Activated naive CD4-positive, alpha-beta T cell treated with anti-CD3 and anti-CD28 coated beads, Interleukin-2, amount 50 U/mL, for 16 hours (primary cell): Measurements from ENCODE around the gene CGB1.
"Not testable (repeated sequence)": the region's sequence is repeated elsewhere in the genome, so short reads cannot be mapped to it uniquely, and the experiment has no call there.

Experiments used
- DNase-seq: peaks from one replicate; pipeline ENCODE4 v3.0.0-alpha.2; 2020

The CGB1 gene

GRCh38 chr19:49020931-49021895 is 15.5 kb downstream of the CGB1 start:
- no peak for DNase-seq

GRCh38 chr19:49020342-49020741 is 16.4 kb downstream of the CGB1 start:
- no peak for DNase-seq

GRCh38 chr19:49019242-49019932 is 17.3 kb downstream of the CGB1 start:
- peak; percentile 64 for DNase-seq

- DNase-seq: not testable (repeated sequence)
These were observed 18.1 kb downstream of the CGB1 start for GRCh38 chr19:49018388-49019241.

GRCh38 chr19:49017666-49018351 is 18.9 kb downstream of the CGB1 start:
- DNase-seq: peak; percentile 68

- no peak for DNase-seq
These were observed 19.5 kb downstream of the CGB1 start, which contains the start of gene LHB for GRCh38 chr19:49017041-49017665. LHB (minus strand) TSS chr19:49017091; CDS start chr19:49017081, 10 bp downstream.

GRCh38 chr19:49016067-49016839 is 20.4 kb downstream of the CGB1 start:
- no peak for DNase-seq

GRCh38 chr19:49014870-49015255 is 21.8 kb downstream of the CGB1 start:
- DNase-seq: no peak

- DNase-seq: no peak
These were observed 22.4 kb downstream of the CGB1 start for GRCh38 chr19:49014123-49014869.

GRCh38 chr19:49011194-49011593 is 25.5 kb downstream of the CGB1 start:
- DNase-seq: no peak

- no peak for DNase-seq
These were observed 26.2 kb downstream of the CGB1 start for GRCh38 chr19:49010453-49010852.

GRCh38 chr19:49009828-49010227 is 26.9 kb downstream of the CGB1 start:
- DNase-seq: no peak

- no peak for DNase-seq
These were observed 29.8 kb downstream of the CGB1 start for GRCh38 chr19:49006905-49007304.

GRCh38 chr19:49004964-49005614 is 31.6 kb downstream of the CGB1 start:
- DNase-seq: no peak

GRCh38 chr19:49004133-49004532 is 32.6 kb downstream of the CGB1 start:
- no peak for DNase-seq

- peak; percentile 68 for DNase-seq
These were observed 37.0 kb downstream of the CGB1 start for GRCh38 chr19:48999481-49000325.

GRCh38 chr19:48997972-48998371 is 38.7 kb downstream of the CGB1 start:
- DNase-seq: peak; percentile 52

- DNase-seq: no peak
These were observed 42.7 kb downstream of the CGB1 start for GRCh38 chr19:48994035-48994386.
